ENCODE data around the gene THSD1.
"Not testable (repeated sequence)": the region's sequence is repeated elsewhere in the genome, so short reads cannot be mapped to it uniquely, and the experiment has no call there.

The THSD1 gene

DNA sequence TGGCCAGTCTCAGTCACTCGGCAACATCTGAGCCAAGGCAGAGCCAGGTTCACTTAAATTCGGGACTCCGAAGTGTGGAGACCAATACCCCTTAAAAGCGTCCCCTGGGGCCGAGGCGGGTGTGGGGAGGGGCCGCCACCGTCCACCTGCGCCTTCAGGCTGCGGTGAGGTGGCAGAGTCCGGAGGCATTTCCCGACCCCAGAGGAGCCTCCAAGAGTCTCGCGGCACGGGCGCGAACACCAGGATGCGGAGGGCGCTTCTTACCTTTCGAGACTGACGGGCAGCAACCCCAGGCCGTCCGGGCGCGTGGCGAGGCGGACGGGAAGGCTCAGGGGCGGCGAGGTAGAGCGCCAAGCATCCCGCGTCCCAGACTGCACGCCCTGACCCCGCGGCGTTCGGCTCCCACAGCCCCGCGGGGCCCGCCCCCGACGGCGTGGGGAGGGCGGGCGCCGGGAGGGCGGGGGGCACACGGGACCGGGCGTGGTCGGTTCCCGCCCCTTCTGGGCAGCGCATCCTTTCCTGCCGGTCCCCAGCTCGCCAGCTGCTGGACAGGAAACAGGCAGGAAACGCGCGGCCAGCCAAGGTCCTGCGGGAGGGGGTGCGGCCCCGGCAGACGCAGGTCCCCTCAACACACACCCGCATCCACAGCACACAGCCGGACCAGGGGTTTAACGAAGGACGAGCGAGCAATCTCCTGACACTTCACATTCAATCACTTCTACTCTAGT, at the start of gene THSD1:
Gene THSD1, minus strand, starts transcription at position 406 of the 728 bp plus-strand sequence. CDS start 3,572 bp downstream, outside the sequence.
- no peak for DNase-seq

DNA sequence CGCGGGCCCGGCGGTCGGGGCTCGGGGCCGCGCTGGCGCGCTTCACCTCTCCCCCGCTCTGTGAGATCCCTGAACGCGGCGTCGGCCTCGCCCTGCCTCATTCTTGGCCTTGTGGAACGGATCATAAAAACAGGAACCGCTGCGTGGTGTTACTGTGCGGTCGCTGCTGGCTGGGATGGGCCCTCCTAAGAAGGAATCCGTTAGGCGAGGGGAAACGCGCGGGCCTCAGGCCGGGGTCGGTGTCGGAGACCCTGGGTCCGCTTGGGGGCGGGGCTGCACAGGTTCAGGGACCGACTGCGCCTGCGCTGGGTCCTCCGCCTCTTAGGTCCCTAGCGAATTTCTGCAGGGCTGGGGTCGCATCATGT, 49.7 kb upstream of the THSD1 start:
- DNase-seq, result peak; percentile 82

DNA sequence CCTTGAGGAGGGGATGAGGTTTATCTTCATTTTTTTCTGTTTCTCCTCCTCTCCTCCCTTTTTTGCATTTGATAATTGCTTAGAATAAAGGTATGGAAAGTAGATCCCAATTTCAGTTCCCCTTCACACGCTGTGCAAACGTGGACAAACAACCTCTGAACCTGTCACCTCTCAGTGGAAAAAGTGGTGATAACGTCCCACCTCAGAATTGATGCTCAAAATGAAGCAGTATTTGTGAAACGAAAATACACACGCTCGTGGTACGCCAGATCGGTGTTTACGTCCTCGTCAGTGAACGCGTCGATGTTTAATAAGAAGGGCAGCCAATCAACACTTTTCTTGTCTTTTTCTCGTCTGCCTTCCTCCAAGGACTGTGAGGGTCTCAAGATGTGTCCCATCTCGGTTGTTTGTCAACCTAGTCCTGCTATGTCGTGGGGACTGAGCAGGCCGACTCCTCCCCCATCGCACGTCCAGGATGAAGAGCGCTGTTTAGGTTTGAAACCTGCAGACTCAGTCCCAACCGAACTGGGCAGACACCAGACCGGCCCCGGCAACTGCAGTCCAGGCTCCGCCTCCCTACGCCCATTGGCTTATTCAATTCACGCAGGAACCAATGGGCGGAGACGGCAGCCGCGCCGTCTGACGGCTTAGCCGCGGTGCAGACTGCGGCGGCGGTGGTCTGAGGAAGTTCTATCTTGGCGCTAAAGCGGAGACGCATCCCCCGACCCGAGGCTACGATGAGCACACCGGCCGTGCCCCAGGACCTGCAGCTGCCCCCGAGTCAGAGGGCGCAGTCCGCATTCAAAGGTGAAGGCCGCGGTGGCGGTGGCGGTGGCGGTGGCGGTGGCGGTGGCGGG, 49.1 kb upstream of the THSD1 start, which contains the start of gene CKAP2:
Gene CKAP2, plus strand, starts transcription at position 659 of the 857 bp plus-strand sequence. Its CDS starts 79 bp downstream, at position 738.
- DNase-seq, result peak; percentile 94

- no peak for DNase-seq
Measured at GRCh38 chr13:52454459-52454819, 48.5 kb upstream of the THSD1 start.

DNA sequence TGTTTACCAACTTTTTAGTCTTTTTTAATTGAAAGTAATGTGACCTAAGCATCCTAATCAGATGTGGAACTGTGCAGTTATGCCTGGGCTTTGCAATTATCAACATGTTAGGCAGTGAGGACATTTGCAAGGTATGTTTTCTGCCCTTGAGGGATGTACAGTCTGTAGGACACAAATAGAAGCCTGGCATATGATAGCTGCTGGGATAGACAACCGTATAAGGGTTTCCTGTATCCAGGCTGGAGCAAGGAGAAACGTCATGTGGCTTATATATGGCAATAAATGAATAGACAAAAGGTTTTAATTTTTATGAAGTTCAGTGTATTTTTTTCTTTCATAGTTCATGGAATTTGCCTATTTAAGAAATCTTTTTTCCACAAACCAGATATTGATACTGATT, 46.5 kb upstream of the THSD1 start:
- no peak for DNase-seq

DNA sequence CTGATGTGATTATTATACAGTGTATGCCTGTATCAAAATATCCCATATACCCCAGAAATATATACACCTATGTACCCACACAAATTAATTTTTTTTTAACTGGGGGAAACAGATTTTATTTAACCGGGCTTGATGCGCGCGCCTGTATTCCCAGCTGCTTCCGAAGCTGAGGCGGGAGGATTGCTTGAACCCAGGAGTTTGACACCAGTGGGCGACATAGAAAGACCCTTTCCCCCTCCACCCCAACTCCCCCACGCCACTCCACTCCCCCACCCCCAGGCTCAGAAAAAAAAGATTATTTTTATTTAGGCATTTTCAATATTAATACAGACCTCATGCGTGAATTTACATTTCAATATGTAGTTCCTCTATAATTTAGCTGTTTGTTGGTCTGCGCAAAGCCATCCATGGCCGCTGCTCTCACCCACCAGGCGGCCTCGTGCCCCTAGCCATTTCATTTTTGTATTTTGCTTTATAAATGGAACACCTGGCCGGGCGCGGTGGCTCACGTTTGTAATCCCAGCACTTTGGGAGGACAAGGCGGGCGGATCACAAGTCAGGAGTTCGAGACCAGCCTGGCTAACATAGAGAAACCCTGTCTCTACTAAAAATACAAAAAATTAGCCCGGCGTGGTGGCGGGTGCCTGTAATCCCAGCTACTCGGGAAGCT, 45.3 kb upstream of the THSD1 start:
- DNase-seq, result no peak

DNA sequence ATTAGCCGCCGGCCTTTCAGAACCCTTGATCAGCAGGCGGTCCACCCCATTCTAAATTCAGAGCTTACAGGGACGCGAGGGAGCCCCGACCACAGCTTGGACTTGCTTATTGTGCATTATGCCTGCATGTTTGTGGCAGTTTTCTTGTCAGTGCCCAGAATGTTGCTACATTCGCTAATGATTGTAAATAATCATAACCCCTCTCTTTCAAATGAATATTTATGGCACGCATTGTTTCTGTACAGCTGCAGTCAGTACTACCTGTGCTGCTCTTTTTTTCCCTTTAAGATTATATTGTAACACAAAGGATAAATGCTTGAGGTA, 44.8 kb upstream of the THSD1 start:
- DNase-seq, result no peak

- peak; percentile 99 for DNase-seq
Measured at GRCh38 chr13:52450012-52450792, 44.2 kb upstream of the THSD1 start, which contains the start of gene VPS36. Gene VPS36 (minus strand): TSS chr13:52450634. CDS start chr13:52450594, 40 bp downstream.

GRCh38 chr13:52449331-52450011, 43.5 kb upstream of the THSD1 start:
- no peak for DNase-seq

DNA sequence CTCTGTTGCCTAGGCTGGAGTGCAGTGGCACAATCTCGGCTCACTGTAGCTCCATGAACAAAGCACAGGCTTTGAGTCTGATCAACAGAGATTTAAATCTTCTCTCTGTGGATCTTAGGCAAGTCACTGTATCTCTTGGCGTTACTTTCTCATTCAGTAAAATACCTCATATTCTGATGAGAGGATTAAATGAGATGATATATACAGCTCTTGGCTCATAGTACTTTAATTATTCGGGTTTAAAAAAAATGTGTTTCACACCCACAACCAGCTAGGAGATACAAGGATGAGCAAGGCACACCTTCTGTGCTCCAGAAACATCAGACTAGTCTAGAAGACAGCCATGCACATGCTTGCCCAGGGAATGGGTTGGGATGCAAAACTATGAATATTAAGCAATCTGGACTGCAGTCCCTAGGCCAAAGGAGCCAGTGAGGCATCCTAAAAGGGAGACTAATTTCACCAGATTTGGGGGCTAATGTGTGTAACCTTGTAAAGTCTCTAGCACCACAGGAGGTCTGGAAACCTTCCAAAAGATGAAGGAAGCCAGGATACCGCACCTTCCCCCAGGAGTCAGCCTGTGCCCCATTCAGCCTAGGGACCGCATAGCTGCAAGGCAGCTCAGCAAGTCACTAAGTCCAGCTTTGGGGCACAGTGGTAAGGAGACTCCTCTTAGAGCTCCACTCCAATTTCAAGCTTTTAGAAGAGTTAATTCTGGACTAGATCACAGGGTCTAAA, 42.0 kb upstream of the THSD1 start:
- no peak for DNase-seq

- DNase-seq, result no peak
Measured at GRCh38 chr13:52447354-52447753, 41.4 kb upstream of the THSD1 start.

- no peak for DNase-seq
Measured at GRCh38 chr13:52446265-52446664, 40.3 kb upstream of the THSD1 start.

DNA sequence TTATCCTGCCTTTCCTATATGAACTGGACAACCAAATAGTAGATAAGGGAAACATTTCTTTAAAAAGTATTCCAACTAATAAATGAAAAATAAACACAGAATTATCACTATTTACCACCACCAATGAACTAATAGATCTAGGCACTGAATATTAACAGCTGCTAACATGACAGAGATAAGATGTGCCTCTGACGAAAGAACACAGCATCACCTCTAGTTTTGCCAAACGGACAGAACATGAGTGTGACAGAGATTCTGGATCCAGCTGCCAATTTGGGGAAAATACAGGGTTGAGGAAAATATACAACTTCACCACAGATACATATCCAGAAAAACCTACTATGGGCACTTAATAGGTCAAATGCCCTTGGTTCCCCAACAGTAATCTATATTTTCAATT, 26.5 kb upstream of the THSD1 start:
- no peak for DNase-seq

DNA sequence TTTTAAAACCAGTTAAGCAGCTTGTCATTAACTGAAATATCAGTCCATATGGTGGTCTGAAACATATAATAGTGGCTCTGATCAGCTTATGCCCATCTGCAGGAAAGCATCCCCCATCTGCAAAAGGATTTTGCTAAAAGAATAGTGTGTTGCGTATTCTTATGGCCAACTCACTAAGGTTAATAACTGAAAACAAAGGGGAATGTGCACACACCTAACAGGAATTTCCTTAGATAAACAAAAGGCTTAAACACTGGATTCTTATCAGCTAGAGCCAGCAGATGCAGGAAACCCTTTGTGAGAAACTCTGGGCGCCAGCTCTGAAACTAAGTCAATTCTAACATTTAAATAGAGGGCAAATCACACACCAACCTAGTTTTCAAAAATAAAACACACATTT, 22.3 kb upstream of the THSD1 start:
- DNase-seq, result no peak

GRCh38 chr13:52421216-52421615, 15.2 kb upstream of the THSD1 start:
- no peak for DNase-seq

- DNase-seq, result no peak
Measured at GRCh38 chr13:52419080-52419479, 13.1 kb upstream of the THSD1 start.

- DNase-seq, result no peak
Measured at GRCh38 chr13:52414963-52415362, 9.0 kb upstream of the THSD1 start.

- DNase-seq, result no peak
Measured at GRCh38 chr13:52414051-52414450, 8.1 kb upstream of the THSD1 start.

GRCh38 chr13:52412128-52412527, 6.2 kb upstream of the THSD1 start:
- no peak for DNase-seq

DNA sequence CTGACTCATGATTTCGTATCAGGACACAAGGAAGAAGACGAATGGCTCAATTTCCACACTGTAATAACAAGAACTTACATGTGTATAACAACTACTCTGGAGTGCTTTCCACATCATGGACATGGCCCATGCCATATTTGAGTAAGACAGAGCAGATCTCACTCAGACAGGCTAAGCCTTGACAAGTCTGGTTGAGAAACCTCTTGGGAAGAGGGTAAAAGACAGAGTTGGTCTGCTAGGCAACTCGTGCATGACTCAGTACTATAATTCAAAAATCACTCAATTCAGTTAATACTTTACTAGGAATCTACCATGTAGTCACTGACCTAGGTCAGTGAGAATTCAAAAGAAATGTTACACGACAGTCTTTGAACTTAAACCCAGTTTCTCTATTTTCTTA, 5.7 kb upstream of the THSD1 start:
- no peak for DNase-seq

DNA sequence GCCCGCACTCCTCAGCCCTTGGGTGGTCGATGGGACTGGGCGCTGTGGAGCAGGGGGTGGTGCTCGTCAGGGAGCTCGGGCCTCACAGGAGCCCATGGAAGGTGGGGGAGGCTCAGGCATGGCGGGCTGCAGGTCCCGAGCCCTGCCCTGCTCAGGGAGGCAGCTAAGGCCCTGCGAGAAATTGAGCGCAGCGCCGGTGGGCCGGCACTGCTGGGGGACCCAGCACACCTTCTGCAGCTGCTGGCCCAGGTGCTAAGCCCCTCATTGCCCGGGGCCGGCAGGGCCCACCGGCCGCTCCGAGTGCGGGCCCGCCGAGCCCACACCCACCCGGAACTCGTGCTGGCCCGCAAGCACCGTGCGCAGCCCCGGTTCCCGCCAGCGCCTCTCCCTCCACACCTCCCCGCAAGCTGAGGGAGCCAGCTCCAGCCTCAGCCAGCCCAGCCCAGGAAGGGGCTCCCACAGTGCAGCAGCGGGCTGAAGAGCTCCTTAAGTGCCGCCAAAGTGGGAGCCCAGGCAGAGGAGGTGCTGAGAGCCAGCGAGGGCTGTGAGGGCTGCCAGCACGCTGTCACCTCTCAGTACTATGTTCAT, 2.2 kb upstream of the THSD1 start:
- DNase-seq, result not testable (repeated sequence)
